Measurements from ENCODE around the gene OLFML1. TPM values are rescaled to one million over a fixed set of nuclear protein-coding genes. Genes with fewer than 3 reads are reported as not detected.
"Not testable (repeated sequence)": the region's sequence is repeated elsewhere in the genome, so short reads cannot be mapped to it uniquely, and the experiment has no call there.

OLFML1 gene
- total RNA-seq, 6 experiments from 2014 or later, result 2.2 to 5.5 (median 3.0) TPM

- WGBS (ENCODE audit: insufficient coverage, low coverage, low lambda C conversion rate, missing lambda C conversion rate), result 55% methylated on average over 1 of the region's 1 CpG
- Histone ChIP-seq H3K27me3 (no peaks in the 10 kb centered on the region), H3K4me3 (peak overlapping the region in 2 of 3 donors; percentile 9 to 99), H3K4me1 (peaks cover 0 to 49% (median 18%) of the 10 kb centered on the region in 4 donors), H3K27ac (peak overlapping the region in 1 of 3 donors; percentile 13), H3K36me3 (no peaks in the 10 kb centered on the region), H3K9me3 (no peaks in the 10 kb centered on the region)
- ATAC-seq, result no peak
- no peak for DNase-seq
- no peak for TF ChIP-seq CTCF (IDR thresholded peaks at IDR 0.05)
- no peak for TF ChIP-seq POLR2A (IDR thresholded peaks at IDR 0.05)
- intact Hi-C loops (cut with DNase I), result loop anchor here in 1 of 2 donors (10.0 kb wide), 1 partner anchor 49 kb away; no protein-coding TSS in a partner anchor
Measured at GRCh38 chr11:7515447-7515886, 30.2 kb downstream of the OLFML1 start.

GRCh38 chr11:7516475-7516874 is 31.2 kb downstream of the OLFML1 start:
- no peak for TF ChIP-seq POLR2A (IDR thresholded peaks at IDR 0.05)
- no peak for TF ChIP-seq CTCF (IDR thresholded peaks at IDR 0.05)
- ATAC-seq, result no peak
- intact Hi-C loops (cut with DNase I), result loop anchor here in 1 of 2 donors (10.0 kb wide), 1 partner anchor 48 kb away; no protein-coding TSS in a partner anchor

GRCh38 chr11:7517743-7518142 is 32.4 kb downstream of the OLFML1 start:
- not testable (repeated sequence) for H3K27ac ChIP-seq, H3K9me3 ChIP-seq, H3K36me3 ChIP-seq, ATAC-seq, DNase-seq, H3K4me3 ChIP-seq, H3K27me3 ChIP-seq
- WGBS (ENCODE audit: insufficient coverage, low coverage, low lambda C conversion rate, missing lambda C conversion rate), result 94% methylated on average over 4 of the region's 13 CpGs
- peaks cover 0 to 51% (median 10%) of the 10 kb centered on the region in 4 donors for H3K4me1 ChIP-seq
- intact Hi-C loops (cut with DNase I), result loop anchor here in 1 of 2 donors (10.0 kb wide), 1 partner anchor 47 kb away; no protein-coding TSS in a partner anchor

More at GRCh38 chr11:7516475-7516874, 31.2 kb downstream of the OLFML1 start:
- H3K4me3 ChIP-seq, result no peak overlapping the region
- no peaks in the 10 kb centered on the region for H3K36me3 ChIP-seq
- H3K27me3 ChIP-seq, result no peaks in the 10 kb centered on the region
- H3K27ac ChIP-seq, result no peak overlapping the region
- H3K4me1 ChIP-seq, result peaks cover 0 to 51% (median 16%) of the 10 kb centered on the region in 4 donors
- H3K9me3 ChIP-seq, result no peaks in the 10 kb centered on the region
- 81% methylated on average over 6 of the region's 12 CpGs for WGBS (ENCODE audit: insufficient coverage, low coverage, low lambda C conversion rate, missing lambda C conversion rate)
- no peak for DNase-seq

GRCh38 chr11:7518811-7519562 is 33.7 kb downstream of the OLFML1 start:
- DNase-seq (no peak), ATAC-seq (no peak)
- Histone ChIP-seq H3K4me3 (no peak overlapping the region), H3K4me1 (peaks cover 0 to 57% (median 14%) of the 10 kb centered on the region in 4 donors), H3K9me3 (no peaks in the 10 kb centered on the region), H3K27me3 (no peaks in the 10 kb centered on the region), H3K36me3 (no peaks in the 10 kb centered on the region), H3K27ac (peak overlapping the region in 1 of 3 donors; percentile 8)
- intact Hi-C loops (cut with DNase I), result loop anchor here in 1 of 2 donors (10.0 kb wide), 1 partner anchor 46 kb away; no protein-coding TSS in a partner anchor
- whole genome bisulfite sequencing (ENCODE audit: insufficient coverage, low coverage, low lambda C conversion rate, missing lambda C conversion rate), result 79% methylated on average over 22 of the region's 23 CpGs
- TF ChIP-seq POLR2A (IDR thresholded peaks at IDR 0.05), result no peak
- TF ChIP-seq CTCF (IDR thresholded peaks at IDR 0.05), result no peak

All from right lobe of liver (tissue), 6 donors.